Ishikawa (cell line): ENCODE measurements around the gene FEM1C.

Source experiments
- CEBPB ChIP-seq: IDR thresholded peaks from 2 replicates; pipeline ENCODE4 v1.6.1; 2012
- CREB1 ChIP-seq: IDR thresholded peaks from 2 replicates; pipeline ENCODE4 v1.6.1; 2012; ENCODE audit warnings: low read depth
- EP300 ChIP-seq: IDR thresholded peaks from 2 replicates; pipeline ENCODE4 v1.6.1; 2012; ENCODE audit warnings: borderline replicate concordance
- MAX ChIP-seq: IDR thresholded peaks from 2 replicates; pipeline ENCODE4 v1.6.1; 2012
- NFIC ChIP-seq: IDR thresholded peaks from 2 replicates; pipeline ENCODE4 v1.6.1; 2012
- RAD21 ChIP-seq: IDR thresholded peaks from 2 replicates; pipeline ENCODE4 v1.6.1; 2012; ENCODE audit warnings: low read depth
- REST ChIP-seq: IDR thresholded peaks from 2 replicates; pipeline ENCODE4 v1.6.1; 2012; ENCODE audit warnings: low read depth, mild to moderate bottlenecking
- TAF1 ChIP-seq: IDR thresholded peaks from 2 replicates; pipeline ENCODE4 v1.6.1; 2012; ENCODE audit warnings: low read depth, mild to moderate bottlenecking
- TCF12 ChIP-seq: IDR thresholded peaks from 2 replicates; pipeline ENCODE4 v1.6.1; 2012; ENCODE audit warnings: low read depth
- TEAD4 ChIP-seq: IDR thresholded peaks from 2 replicates; pipeline ENCODE4 v1.6.1; 2012
- USF1 ChIP-seq: IDR thresholded peaks from 2 replicates; pipeline ENCODE4 v1.6.1; 2012
- YY1 ChIP-seq: IDR thresholded peaks from 2 replicates; pipeline ENCODE4 v1.6.1; 2012; ENCODE audit warnings: low read depth
- ZBTB7A ChIP-seq: IDR thresholded peaks from 2 replicates; pipeline ENCODE4 v1.6.1; 2012; ENCODE audit warnings: low read depth

GRCh38 chr5:115535479-115536035 lies 9.0 kb downstream of the FEM1C start:
- no peak for TF ChIP-seq RAD21
- no peak for TF ChIP-seq EP300
- TF ChIP-seq USF1 = no peak
- TF ChIP-seq MAX = no peak
- no peak for TF ChIP-seq ZBTB7A
- no peak for TF ChIP-seq TEAD4
- no peak for TF ChIP-seq YY1
- no peak for TF ChIP-seq TCF12
- no peak for TF ChIP-seq REST
- TF ChIP-seq NFIC = no peak
- TF ChIP-seq CREB1 = no peak
- no peak for TF ChIP-seq CEBPB
- no peak for TF ChIP-seq TAF1
